ENCODE data around the gene BMF.
A peak's percentile ranks its signal among the peaks of the same experiment; 100 is the strongest.

Gene BMF

DNA sequence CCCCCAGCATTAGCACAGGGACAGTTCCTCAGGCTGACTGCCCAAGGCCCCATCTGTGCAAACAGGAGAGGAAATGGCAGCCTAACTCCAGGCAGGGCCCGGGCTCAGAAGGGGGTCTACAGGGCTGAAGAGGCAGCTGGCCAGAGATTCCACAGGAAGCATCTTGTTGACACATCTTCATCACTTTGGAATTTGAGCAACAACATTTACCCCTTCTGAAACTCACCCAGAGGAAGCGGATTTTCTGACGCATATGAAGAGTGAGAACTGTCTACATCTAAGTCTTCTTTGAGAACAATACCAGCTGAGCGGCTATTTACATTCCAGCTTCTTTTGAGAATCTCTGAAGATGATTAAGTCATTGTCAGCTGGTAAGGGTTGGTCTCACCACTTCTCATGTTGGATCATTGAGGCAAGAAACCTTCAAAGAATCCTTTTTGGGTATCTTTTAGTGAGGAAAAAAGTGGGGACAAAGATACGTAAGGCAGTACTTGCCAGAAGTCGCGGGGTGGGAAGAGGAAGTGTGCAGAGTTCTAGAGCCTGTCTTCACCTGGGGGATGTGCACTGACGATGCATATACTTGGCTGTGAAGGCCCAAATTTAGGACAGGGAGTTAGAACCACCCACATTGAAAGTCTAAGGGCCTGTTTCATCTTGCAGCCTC lies 44.3 kb downstream of the BMF start:
- no peak for DNase-seq

GRCh38 chr15:40063563-40064011 lies 45.1 kb downstream of the BMF start:
- no peak for DNase-seq

GRCh38 chr15:40062816-40063562 lies 45.7 kb downstream of the BMF start:
- no peak for DNase-seq

GRCh38 chr15:40061212-40061901 lies 47.3 kb downstream of the BMF start:
- DNase-seq = no peak

- no peak for DNase-seq
Measured at GRCh38 chr15:40060236-40060961, 48.3 kb downstream of the BMF start.

DNA sequence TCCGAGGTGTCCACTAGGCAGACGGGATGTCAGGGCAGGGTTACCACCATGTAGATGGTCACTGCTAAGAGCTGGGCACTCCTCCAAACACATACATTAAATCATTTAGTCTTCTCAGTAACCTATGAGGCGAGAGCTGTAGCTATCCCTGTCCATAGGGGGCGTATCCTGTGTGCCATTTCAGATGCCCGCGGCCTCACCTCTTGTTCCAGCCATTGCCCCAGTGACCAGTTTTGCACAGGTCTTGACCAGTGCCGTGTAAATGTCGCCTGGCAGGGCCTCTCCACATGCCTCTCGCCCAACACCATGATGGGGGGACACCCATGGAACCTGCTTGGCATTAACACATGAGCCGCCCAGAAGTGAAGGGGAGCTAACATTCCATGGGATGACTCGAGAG lies 48.9 kb downstream of the BMF start:
- DNase-seq = no peak

- DNase-seq = no peak
Measured at GRCh38 chr15:40058476-40059140, 50.1 kb downstream of the BMF start.

DNA sequence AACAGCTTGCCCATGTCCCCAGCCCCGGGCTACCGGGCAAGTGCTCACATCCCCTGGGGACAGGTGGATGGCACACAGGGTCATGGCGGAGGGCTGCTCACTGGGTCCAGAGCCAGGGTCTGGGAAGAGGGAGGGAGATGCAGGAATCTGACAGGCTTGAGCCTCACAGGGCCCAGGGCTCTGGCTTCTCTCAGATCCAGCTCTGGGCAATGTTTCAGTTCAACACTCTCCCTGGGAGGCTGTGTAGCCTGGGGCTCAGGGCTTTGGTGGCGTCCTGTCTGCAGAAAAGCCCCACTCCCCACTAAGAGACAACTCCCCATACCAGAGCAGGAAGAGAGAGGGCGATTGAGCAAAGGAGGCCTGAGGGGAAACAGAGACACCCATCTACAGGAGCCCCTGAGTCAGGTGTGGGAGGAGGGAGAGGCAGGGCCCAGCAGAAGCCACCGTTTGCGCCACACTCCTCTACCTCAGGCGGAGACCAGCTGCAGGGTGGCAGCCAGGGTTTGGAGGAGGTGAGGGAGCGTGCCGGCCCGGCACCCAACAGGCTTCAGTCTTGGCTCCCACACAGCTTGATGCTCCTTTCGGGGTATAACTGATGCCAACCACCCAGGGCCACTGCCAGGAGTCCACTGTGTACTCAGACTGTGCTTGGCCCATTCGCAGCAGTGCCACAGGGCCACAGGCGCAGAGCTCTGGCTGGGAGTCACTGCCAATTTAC lies 52.9 kb downstream of the BMF start:
- no peak for DNase-seq

- peak; percentile 16 for DNase-seq
Measured at GRCh38 chr15:40054855-40055575, 53.7 kb downstream of the BMF start.

DNA sequence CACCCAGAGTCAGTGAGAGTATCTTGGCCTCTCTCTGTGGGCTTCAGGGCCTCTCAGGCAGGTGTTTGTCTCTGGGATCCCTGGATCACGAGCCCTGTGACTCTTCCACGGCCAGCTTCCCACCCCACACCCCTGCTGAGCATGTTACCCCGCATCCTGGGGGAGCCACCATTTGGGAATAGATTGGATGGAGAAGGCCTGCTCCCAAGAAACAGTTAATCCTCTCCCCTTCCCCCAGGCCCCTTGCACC lies 54.1 kb downstream of the BMF start:
- DNase-seq = no peak

DNA sequence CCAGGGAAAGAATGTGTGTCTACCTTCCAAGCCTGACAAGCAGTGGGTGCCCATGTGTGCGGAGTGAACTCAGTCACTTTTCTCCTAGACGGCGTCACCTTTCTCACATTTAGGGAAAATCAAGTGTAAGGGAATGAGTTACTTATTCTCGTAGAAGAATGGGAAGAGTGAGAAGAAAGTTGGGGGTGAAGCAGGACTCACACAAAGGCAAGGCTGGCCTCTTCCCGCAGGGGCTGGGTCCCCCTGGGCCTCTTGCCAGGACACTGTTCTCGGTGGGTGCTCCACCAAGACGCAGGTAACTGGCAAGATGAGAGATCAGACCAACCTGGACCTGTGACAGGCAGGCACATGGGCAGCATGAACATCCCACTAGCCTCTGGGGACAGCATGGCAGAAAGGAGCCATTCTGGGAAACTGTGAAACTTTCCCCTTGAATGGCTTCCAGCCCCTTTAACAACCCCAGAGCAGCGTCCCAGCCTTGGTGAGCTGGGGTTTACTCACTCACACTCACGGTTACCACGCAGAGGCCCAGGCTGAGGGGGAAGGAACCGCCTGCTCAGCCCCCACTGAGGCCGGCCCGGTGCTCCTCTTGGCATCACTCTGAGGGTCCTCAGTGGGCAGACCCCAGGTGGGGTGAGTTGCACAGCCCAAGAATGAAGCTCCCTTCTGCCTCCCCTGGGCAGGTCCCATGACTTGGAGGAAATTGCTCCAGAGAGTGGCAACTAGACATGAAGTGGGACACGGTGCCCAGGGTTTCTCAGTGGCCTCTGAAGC lies 54.7 kb downstream of the BMF start:
- DNase-seq = no peak

DNA sequence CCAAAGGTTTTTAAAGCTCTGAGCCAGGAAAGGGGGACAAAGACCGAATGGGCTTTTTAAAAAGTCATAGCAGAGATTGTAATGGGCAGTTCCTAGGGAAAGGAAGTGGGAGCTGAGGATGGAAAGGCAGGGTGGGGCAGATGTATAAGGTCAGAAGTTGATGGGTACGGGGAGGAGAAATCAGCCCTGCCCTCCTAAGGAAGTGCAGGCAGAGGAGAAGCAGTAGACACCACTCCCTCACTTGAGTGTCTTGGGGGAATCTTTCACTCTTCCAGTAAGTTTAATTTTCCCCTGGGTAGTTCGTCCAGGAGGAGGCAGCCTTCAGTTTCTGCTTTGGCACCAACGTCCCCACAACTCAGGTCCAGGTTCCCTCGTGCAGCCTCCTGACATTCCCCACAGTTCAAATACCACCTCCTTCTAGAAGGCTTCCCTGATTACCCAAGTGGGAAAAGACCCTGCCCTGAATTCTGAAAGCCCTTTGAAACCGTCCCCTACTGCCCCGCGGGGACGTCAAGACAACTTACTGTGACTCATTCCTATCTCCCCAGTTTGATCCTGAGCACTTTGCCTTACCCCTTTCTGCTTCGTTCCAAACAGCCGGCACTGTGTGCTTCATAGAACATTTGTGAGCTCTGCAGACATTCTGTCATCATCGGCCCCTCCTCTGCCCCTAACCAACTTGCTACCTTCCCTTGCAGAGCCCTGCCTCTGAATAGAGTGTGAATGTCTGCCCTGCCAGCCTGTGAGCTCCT lies 55.4 kb downstream of the BMF start:
- no peak for DNase-seq

DNA sequence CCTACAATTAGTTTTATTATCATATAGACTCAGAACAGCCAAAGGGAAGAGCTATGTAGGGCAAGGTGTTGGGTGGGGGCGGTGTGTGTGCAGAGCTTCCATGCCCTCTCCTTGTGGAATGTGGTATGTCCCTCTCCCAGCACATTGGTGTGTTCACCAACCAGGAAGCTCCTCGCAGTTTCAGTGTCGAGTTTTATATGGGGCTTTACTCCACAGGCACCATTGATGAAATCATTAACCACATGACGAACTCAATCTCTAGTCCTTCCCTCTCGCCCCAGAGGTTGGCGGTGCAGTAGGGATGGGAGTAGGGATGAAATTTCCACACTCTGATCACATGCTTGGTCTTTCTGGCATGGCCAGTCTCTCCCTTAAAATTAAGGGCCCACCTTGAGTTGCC lies 56.1 kb downstream of the BMF start:
- no peak for DNase-seq

- no peak for DNase-seq
Measured at GRCh38 chr15:40051616-40052415, 56.9 kb downstream of the BMF start.

GRCh38 chr15:40050788-40051470 lies 57.8 kb downstream of the BMF start:
- DNase-seq = no peak

DNA sequence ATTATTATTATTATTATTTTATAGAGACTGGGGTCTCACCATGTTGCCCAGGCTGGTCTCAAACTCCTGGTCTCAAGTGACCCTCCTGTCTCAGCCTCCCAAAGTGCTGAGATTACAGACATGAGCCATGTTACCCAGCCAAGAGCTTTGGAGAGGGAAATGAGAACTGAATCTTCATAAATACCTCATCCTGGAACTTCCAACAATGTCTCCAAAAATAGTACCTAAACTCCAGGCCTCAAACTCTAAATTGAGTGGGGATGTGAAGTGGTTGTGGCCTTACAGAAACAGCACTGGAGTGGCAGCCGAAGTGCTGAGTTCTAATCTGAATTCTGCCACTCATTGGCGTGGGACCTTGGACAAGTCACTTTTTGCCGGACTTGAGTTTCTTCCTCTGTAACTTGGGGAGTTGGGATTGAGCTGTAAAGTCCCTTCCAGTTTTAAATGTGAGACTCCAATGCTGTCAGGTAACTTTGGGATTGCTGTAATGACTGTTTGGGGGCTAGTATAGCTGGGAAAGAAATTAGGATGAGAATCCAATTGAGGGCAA lies 59.7 kb downstream of the BMF start:
- no peak for DNase-seq

GRCh38 chr15:40048211-40048792 lies 60.4 kb downstream of the BMF start:
- DNase-seq = peak; percentile 46

All from GDM1 (cell line).